PC-3 (cell line): Measurements from ENCODE around the gene SLC6A16.

ENCODE experiments used
- EZH2 ChIP-seq: fragments of 300-600 bp; sonication (generic); IDR thresholded peaks from one replicate; pipeline ENCODE4 v1.6.1; 2017; ENCODE audit warnings: antibody characterized with exemption, mild to moderate bottlenecking, low read length; ENCODE audit not compliant: unreplicated experiment
- TF ChIP-seq, protein P1 (sequence below): fragments of 300-600 bp; sonication (generic); conservative IDR thresholded peaks from 2 replicates; pipeline ENCODE4 v1.5.1; 2017; ENCODE audit warnings: antibody characterized with exemption, low read depth, mild to moderate bottlenecking, low read length

DNA sequence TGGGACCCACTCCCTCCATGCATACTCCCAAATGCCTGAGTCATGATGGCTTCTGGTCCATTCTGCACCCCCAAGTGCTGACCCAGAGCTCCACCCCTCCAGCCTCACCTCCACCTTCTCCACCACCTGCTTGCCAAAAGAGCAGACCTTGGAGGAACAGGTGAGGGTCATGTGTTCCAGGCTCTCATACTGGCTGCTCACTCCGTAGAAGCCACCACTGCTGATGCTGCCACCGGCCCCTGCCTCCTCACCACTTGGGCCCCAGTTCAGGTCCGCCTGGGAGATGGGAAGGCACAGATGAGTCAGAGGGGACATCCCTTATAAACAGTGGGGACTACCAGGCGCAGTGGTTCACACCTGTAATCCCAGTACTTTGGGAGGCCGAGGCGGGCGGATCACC lies 18.1 kb upstream of the SLC6A16 start:
- TF ChIP-seq, protein P1, sequence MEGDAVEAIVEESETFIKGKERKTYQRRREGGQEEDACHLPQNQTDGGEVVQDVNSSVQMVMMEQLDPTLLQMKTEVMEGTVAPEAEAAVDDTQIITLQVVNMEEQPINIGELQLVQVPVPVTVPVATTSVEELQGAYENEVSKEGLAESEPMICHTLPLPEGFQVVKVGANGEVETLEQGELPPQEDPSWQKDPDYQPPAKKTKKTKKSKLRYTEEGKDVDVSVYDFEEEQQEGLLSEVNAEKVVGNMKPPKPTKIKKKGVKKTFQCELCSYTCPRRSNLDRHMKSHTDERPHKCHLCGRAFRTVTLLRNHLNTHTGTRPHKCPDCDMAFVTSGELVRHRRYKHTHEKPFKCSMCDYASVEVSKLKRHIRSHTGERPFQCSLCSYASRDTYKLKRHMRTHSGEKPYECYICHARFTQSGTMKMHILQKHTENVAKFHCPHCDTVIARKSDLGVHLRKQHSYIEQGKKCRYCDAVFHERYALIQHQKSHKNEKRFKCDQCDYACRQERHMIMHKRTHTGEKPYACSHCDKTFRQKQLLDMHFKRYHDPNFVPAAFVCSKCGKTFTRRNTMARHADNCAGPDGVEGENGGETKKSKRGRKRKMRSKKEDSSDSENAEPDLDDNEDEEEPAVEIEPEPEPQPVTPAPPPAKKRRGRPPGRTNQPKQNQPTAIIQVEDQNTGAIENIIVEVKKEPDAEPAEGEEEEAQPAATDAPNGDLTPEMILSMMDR, result no peak
- TF ChIP-seq EZH2, result no peak
